Left renal pelvis (tissue), 4 donors: Measurements from ENCODE around the gene PABPN1L. TPM values are rescaled to one million over a fixed set of nuclear protein-coding genes. Genes with fewer than 3 reads are reported as not detected.

ENCODE experiments used
- DNase-seq, 4 donors: peaks; one replicate each; pipeline ENCODE4 v3.0.0-alpha.2; 2013; ENCODE audit warnings: low read depth in 4 of 4, low spot score in 3 of 4
- polyA plus RNA-seq, 4 donors: library from polyadenylated mRNA; unstranded; fragments of 120-200 nt; gene quantifications; one replicate each; pipeline ENCODE4 v1.2.1, GENCODE V29; 2013; ENCODE audit not compliant: insufficient read length in 4 of 4

Gene PABPN1L
- polyA plus RNA-seq, 4 donors = not detected

DNA sequence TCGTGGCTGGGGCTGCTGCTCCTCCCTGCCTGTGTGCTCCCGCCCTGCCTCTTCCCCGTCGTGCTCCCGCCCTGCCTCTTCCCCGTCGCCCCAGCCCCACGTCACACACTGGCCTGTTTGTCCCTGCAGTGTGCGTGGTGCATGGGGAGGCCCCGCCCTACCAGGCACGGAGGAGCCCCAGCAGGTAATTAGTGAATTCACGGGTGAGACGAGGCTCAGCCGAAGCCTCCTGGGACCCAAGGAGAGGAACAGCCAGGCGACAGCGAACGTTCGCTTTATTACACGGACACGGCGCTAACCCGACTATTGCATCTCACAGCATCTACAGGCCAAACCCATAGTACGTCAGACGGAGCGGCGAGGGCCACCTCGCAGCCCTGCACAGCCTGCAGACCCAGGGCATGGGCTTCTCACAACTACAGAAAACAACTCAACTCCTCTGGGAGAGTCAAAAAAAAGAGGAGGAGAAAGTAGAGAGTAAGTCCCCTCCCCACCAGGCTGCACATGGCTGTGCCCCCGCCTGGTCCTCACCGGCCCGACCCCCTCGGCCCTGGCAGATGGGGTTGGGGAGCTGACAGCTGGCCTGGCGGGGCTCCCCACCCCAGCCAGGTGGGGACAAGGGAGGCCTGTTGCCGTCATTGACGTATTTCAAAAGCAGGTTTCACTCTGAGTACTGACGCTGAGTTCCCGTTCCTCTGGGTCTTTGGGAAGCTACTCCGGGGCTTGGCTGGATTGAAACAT, 4.3 kb upstream of the PABPN1L start:
- no peak for DNase-seq

DNA sequence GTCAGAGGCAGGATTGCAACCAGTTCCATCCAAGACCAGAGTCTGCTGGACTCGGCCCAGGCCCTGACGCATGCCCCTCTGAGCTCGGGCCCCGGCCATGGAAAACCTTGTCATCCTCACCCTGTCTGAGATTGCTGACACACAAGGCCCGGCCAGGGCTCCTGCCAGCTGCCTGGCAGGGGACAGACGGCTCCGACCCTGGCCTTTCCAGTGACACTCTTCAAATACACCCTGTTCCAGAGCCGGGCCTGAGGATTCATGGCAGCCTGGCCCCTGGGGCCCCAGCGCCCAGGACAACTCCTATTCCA, 3.2 kb upstream of the PABPN1L start:
- DNase-seq = no peak

DNA sequence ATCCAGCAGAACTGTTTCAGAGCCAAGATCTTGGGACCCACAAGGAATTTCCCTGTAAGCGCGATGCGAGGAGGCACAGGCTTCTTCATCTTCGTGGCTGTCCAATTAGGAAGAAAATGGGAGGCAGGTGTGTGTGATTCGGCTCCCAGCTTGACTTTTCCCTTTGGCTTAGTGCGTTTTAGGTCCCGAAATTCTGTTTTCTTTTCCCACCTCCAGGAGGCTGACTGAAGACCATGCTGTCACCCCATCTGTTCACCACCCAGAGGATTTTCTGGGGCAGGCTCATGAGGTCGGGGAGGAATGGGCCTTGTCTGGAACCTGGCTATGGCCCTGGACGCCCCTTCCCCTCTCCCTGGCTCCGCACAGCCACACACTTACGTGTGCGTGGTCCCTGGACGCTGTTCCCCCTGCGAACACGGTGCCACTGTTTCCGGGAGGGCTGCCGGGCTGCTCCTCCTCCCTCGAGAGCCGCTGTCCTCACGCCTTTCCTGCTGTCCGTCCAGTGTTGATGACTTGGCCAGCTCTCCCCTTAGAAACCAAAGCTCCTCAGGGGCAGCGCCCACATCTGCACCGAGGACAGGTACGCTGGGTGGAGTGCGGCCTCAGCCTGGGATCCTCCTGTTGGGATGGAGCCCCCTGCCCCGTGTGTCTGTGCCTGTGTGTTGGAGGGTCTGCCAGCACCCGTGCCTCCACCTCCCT, 2.7 kb upstream of the PABPN1L start:
- no peak for DNase-seq

DNA sequence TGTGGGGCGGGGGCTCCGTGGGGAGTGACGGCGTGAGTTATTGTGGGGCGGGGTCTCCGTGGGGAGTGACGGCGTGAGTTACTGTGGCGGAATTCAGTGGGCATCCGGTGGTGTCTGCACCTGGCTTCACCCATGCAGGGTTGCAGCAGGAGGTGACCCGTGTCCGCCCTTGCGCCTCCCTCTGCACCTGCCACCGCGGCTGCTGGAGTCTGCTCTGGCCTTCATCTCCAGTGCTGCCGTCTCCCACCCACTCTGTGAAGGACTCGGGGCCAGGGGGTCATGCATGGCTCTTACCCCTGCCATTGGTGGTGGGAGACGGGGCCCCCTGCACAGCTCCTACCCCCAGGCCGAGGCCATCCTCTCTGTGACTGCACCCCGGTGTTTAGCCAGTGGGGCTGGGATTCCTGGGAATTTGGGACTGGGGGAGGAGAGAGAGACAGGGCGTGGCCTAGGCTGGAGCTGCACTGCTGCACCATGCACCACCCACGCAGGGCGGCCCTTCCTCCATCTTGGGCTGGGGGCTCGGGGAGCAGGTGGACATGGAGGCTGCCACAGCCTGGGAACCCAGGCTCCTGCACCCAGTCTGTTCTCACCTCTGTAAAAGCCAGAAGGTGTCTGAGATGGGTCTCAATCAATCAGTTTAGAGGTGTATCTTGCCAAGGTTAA, 1.3 kb upstream of the PABPN1L start:
- no peak for DNase-seq

DNA sequence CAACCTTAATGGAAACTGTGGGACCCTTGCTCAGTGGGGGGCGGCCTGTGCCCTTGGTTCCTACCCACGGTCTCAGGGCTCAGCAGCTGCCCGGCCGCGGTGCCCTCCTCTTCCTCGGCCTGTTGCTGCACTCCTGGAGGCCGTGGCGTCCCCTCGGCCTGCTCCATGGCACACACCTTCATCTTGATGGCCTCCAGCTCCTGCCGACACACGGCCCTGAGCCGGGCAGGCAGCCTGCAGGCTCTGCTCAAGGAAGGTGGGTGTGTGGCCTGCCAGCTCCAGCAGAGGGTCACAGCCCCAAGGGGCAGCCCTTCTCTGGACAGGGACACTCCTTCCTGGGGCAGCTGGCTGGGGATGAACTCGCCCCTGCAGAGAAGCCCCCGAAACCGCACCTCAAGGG, 718 bp downstream of the PABPN1L start:
- no peak for DNase-seq

DNA sequence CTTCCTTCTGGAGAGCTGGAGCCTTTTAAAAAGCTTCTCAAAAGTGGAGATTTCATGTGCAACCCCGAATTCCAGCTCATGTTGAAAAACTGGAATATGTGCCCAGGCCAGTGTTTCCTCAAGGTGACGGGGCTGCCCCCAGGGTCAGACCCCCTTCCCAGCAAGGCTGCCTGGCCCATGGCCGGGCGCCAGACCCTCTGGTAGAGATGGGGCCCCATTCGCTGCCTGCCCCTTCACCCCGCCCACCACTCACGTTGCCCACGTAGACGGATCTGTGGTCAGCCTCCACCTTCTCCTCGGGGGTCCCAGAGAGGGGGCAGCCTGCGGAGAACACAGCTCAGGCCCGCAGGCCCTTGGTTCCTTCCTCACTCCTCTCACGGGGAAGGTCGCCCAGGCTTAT, 1.1 kb downstream of the PABPN1L start:
- DNase-seq = no peak

DNA sequence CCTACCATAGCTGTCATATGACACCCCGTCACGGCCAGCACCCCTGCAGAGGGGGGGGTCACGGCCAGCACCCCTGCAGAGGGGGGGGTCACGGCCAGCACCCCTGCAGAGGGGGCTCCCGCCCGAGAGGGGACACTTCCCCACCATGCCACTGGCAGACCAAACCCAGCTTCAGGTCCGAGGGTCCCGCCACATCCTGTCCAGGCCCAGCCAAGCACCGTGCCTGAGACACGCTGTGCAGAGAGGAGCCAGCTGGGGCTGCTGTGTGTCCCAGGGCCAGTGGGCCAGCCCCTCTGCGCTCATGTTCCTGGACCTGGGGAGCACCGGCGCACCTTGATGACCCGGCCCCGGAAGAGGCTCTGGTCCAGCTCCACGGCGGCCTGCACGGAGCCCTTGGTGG, 1.9 kb downstream of the PABPN1L start:
- DNase-seq = no peak

DNA sequence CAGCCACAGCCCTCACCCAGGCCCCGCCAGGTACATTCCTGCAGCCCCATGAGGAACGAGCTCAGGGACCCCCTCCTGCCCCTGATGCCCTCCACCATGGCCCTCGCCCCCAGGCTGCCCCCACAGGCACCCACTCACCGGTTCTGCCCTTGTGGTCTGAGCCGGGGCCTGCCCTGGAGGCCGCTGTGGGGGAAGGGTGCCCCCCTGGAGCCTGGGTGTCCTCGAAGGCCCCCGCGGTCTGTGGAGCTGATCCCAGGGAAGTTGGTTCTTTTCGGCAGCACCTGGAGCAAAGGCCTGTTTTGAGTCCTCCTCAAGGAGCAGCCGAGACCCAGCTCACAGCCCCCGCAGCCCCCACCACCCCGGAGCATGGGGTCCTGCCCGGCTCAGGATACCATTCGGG, 2.4 kb downstream of the PABPN1L start:
- no peak for DNase-seq

DNA sequence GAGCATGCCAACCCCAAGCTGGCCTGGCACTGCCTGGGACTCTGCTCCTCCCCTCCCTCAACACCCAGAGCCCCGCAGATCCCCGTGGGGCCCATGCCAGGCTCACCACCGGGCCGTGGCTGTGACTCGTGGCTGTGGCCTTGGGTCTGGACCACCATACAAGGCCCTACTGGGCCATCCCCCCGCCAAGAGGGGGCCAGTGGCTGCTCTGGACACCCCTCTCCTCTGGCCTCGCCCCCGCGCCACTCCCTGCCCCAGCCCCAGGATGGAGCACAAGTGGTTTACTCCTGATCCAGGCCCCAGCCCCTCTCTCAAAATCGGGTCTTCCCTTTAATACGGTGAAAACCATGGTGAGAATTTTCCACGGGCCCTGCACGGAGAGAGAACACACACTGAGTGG, 3.0 kb downstream of the PABPN1L start:
- no peak for DNase-seq

DNA sequence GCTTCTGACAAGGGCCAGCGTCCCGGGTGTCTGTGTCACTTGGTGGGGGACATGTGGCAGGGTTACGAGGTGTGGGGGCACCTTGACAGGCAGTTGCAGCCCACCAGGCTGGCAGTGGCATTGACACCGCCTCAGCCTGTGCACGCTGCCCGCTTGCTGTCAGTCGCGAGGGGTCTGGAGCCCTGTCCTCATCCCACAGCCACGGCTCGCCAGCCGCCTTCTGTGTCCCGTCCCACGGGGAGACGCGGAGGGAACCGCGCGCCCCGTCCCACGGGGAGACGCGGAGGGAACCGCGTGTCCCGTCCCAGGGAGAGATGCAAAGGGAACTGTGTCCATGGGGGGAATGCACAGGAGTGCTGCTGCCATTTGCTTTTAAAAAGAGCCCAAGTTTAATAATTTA, 3.5 kb downstream of the PABPN1L start:
- DNase-seq = no peak

DNA sequence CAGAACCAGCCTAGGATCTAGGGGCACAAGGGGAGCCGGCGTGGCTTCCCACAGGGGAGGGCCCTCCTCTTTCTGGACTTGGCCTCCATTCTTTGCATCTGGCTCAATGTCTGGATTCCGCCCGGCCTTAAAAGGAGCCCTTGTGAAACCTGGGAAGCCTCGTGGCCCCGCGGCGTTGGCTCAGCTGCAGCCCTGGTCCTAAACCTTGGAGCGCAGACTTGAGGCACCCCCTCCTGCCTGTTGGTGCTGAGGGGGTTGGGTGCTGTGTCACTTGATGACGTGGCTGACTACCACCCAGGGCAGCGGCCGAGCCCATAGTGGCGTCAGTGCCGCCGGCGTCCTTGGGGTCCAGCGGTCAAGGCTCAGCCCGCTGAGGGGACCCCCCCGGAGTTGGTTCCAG, 5.1 kb downstream of the PABPN1L start:
- DNase-seq = no peak

DNA sequence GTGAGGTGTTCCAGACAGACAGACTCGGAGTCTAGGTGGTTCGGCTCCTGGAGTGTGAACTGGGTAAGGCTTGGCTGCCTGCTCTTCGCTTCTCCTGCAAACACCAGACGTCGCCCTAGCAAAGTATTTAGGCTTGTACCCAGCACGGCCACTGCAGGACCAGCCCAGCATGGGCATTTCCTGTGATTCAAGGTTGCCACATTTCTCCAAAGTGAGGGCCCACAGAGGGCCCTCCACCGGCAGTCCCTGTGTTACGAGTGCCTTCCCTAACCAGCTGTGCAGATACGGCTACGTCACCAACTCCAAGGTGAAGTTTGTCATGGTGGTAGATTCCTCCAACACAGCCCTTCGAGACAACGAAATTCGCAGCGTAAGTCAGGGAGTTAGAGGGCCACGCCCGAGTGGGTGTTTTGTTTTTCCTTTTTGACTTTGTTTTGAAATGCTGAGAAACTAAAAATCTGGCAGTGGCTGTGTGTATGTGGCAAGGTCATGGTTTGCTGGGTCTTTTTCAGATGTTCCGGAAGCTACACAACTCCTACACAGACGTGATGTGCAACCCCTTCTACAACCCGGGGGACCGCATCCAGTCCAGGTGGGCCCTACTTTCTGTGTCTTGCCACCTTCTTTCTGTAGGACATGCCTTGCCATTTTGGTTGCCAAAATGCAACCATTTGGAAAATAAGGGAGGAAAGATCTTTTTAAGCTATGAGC, 6.9 kb downstream of the PABPN1L start:
- no peak for DNase-seq

DNA sequence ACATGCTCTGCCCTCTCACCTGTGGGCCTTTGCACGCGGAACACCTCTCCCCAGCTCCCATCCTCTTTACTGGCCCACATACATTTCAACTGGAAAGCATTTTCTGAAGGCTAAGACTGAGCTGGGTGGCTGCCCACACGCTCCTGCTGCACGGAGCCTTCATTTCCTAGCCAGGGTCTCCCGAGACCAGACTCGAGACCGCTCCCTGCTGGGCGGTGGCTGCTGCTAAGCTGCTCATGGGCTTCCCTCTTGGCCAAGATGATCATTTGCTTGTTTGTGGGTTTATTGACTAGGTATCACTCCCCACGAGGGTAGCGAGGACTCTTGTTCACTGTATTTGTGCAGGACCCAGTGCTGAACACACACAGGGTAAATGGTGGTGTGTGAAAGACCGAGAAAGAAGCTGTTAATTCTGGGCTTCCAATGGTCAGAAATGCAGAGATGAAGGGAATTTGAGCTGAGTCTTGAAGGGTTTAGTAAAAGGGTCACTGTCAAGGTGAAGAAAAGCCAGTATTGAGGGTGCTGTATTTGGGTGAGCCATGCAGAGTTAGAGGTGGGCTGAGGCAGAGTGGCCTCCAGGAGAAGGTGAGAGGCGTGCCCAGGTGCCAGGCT, 8.6 kb downstream of the PABPN1L start:
- DNase-seq = peak in 2 of 4 donors; percentile 30 to 36

DNA sequence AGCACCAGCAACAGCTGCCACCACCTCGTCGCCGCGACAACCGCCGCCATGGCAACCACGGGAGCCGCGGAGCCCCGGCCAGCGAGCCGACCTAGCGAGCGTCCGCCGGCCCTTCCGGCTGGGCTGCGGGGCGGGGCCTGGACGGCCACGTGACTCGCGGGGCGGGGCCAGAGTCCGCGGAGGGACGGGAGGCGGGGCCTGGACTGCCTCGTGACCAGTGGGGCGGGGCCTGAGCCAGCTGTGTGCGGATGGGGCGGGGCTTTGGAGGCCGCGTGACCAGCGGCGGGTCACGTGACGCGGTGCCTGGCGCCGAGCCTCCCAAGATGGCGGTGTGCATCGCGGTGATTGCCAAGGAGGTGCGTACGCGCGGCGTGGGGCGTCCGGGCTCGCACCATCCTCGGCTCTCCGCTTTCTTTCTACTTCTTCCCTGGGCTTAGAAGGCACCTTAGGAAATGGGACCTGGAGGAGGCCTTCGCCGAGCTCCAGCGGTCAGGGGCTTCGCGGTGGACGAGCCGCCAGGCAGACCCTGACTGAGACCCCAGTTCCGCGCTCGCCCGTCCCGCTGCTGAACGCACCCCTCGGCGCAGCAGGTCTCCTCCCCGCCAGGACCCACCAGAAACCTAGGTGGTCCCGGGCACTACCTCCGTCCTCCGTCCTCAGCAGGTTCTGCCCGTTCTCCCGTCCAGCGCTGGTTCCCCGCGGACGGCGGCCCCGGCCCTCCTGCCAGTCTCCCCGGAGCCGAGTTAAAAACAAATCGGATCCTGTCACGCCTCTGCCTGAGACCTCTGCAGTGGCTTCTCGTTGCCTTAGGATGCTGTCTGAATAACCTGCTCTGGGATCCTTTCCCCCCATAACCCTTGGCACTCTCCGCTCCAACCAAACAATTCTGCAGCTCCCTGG, 9.4 kb downstream of the PABPN1L start, which contains the start of the genes GALNS and TRAPPC2L:
TSS of gene GALNS (minus strand) at position 120 of the 900 bp plus-strand sequence. CDS start at position 50, 70 bp downstream.
TSS of gene TRAPPC2L (plus strand) at position 300 of the 900 bp plus-strand sequence. CDS start at position 324, 24 bp downstream.
- peak; percentile 82 to 91 (median 90) for DNase-seq

DNA sequence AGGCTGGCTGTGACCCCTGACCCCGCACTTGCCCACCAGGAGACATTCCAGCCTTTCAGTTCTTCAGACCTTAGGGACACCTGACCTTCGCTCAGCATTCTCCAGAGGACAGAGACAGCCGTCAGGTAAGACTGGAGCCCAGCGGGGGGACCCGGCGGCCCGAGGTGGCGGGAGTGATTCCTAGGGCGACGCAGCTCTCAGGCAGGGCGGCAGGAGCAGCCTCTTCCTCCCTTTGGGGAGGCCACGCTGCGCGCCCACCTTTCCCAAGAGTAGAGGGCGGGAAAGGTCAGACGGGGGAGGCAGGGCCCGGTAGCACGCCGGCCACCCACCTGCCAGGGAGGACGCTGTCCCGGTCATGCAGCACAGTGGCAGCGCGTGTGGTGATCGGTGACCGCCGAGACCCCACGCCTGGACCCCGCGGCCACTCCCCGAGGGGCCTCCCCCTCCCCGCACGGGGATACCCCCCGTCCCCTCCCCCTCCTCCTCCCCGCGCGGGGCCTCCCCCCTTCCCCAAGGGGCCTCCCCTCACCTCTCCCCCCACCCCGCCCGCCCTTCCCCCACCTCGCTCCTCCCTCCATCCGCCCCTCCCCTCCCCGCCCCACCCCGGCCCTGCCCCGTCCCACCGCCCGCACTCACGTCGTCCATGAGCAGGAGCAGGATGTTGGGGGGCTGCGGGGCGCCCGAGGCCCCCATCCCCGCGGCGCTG, 10.2 kb downstream of the PABPN1L start:
- no peak for DNase-seq

DNA sequence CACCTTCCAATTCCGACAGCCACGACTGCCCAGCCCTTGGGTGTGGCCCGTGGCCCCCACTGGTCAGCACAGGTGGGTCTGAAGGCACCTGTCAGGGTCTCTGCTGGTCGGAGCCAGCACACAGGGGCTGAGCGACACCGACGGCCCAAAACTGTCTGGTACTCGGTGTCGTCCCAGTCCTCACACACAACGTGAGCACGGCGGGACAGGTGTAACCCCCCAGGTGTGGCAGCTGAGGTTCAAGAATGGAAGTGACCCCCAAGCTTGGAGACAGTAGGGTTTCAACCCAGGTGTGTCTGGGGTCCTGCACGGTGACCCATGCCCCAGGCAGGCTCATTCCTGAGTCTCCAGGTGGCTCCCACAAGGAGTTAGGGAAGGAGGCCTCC, 10.7 kb downstream of the PABPN1L start:
- DNase-seq = no peak

DNA sequence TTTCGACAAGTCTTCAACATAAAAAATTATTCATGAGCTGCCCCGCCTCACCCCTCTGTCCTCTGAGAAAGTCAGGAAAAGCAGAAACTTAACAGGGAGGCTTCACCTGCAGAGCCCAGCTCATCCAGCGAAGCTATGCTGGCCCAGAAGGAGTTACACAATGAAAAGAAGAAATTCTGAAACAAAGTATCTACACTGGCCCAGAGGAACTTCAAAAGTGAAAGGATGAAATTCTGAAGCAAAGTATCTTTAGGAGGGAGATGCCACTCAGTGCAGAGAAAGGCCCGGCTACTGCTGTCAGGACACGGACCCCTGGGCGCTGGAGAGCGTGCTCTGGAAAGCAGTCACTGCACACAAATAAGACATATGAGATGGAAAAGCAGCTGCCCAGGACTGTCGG, 11.3 kb downstream of the PABPN1L start:
- no peak for DNase-seq

DNA sequence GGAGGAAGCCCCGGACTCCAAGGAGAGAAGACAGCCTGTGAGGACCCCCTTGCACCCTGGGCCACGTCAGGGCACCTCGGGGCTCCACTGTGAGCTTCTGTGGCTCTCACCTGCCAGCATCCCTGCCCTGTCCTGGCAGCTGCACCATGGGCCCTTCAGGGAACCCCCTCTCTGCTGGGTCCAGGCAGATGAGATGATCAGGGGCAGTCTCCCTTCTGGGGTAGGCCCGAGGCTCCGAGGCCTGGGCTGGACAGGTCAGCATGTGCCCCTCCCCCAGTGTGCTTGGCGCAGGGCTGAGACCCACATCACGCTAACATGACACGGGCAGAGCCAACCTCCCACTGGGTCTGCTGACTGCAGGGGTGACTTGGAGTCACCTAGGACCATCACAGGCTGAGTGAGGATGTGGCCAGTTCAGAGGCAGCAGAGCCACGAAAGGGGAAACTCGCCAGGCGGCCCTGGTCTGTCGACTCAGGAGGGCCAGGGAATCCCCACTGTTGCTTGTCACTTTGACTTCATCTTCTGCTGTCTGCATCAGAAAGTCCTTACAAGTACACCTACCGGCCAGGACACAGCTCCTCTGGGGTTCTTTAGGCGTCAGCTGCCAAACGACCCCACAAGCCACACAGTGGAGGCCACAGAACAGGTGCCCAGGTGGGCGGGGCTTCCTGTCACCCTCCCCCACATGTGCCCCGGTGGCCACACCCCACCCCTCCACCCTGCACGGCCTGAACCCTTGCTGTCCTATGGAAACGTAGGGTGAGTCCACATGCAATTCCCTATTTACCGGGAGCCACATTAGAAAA, 12.0 kb downstream of the PABPN1L start:
- no peak for DNase-seq
